K562 (cell line): ENCODE data around the gene ZNF121. TPM values are rescaled to one million over a fixed set of nuclear protein-coding genes. Genes with fewer than 3 reads are reported as not detected.
A peak's percentile ranks its signal among the peaks of the same experiment; 100 is the strongest.

Source experiments
- CBX1 ChIP-seq: sonication (generic); IDR thresholded peaks from 2 replicates; pipeline ENCODE4 v1.6.1; 2016; ENCODE audit warnings: antibody characterized with exemption, low read depth, mild to moderate bottlenecking
- CBX3 ChIP-seq, 2 experiments: IDR thresholded peaks; 1 replicate in 1 of 2; 2 replicates in 1 of 2; pipeline ENCODE4 v1.6.1; 2012; ENCODE audit warnings: inconsistent platforms in 2 of 2, low read length in 2 of 2, borderline replicate concordance in 1 of 2, control low read depth in 1 of 2
- XRCC3 ChIP-seq: fragments of 450-650 bp; IDR thresholded peaks from 2 replicates; pipeline ENCODE4 v1.6.1; 2017; ENCODE audit warnings: mild to moderate bottlenecking, moderate library complexity
- ZBTB17 ChIP-seq: fragments of 450-650 bp; formaldehyde crosslinking; IDR thresholded peaks from 2 replicates; pipeline ENCODE4 v1.4.0; 2020; ENCODE audit warnings: mild to moderate bottlenecking
- ZNF75A ChIP-seq: fragments of 450-650 bp; formaldehyde crosslinking; IDR thresholded peaks from 2 replicates; pipeline ENCODE4 v1.4.0; 2020; ENCODE audit warnings: mild to moderate bottlenecking
- ZNF780A ChIP-seq: fragments of 250-450 bp; sonication (Bioruptor Pico); IDR thresholded peaks from 2 replicates; pipeline ENCODE4 v1.5.0; 2021; ENCODE audit warnings: mild to moderate bottlenecking
- polyA plus RNA-seq, 8 experiments: library from polyadenylated mRNA; depleted of rRNA in 4 of 8; stranded (reverse) in 5 of 8; unstranded in 3 of 8; fragments of >200 nt; fragmentation: Nextera tagmentation in 2 of 8; fragmentation: Illumina TruSeq in 1 of 8; extraction: Ambion mirVana in 2 of 8; extraction: Trizol in 1 of 8; gene quantifications; 2 replicates each; pipeline versions ENCODE4 v1.2.1 to v1.2.3, GENCODE V29; 2011 to 2014; ENCODE audit warnings: inconsistent platforms in 1 of 8, missing spikeins in 1 of 8
- total RNA-seq, 7 experiments: library from RNA; depleted of rRNA in 6 of 7; stranded (reverse); fragments of >200 nt in 6 of 7; fragmentation: Illumina TruSeq in 2 of 7; extraction: Trizol in 2 of 7; gene quantifications; 2 replicates each; pipeline versions ENCODE4 v1.2.1 to v1.2.3, GENCODE V29; 2011 to 2021; ENCODE audit warnings: low replicate concordance in 1 of 7
- TF ChIP-seq, protein P1 (sequence below): fragments of 250-450 bp; sonication (Bioruptor Pico); IDR thresholded peaks from 2 replicates; pipeline ENCODE4 v1.4.0; 2020; ENCODE audit warnings: mild to moderate bottlenecking, moderate library complexity

ZNF121 gene
- total and polyA plus RNA-seq, 9 of the 15 experiments (the other 6 are each of a cell fraction or from before 2014, with no cell fraction given): 14.6 to 115 (median 33.4) TPM

DNA sequence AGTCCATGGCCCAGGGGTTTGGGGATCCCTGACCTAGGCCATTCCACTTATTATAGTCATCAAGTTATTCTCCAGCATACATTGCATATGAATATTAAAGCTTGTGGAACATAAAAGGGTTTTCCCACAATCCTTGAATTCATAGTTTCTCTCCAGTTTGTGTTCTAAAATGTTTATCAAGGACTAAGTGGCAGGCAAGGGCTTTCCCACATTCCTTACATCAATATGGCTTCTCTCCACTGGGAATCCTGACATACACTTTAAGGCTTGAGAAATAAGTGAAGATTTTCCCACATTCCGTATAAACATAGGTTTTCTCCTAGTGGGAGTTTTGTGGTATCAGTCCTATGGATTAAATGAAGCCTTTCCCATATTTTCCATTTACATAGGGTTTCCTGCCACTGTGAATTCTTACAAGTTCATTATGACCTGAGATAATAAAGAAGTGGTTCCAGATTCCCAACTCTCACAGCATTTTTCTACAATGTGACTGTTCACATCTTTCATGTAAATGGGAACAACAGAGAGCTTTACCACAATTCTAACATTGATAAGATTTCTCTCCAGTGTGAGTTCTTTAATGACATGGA, 60.3 kb downstream of the ZNF121 start (continued):
- TF ChIP-seq ZBTB17 (CRISPR knock-in tag): no peak
- TF ChIP-seq CBX1: 0 out of 2 replicates have a peak, but pooled peaks have one; percentile 52
- peak; percentile 99 for TF ChIP-seq ZNF75A (CRISPR knock-in tag)
- TF ChIP-seq CBX3 (IDR thresholded peaks at IDR 0.05; ENCODE audit: borderline replicate concordance in 1 of 2, low read length in 2 of 2): peak in 1 of 2 experiments; percentile 92; a peak in 2 of 3 replicates
- TF ChIP-seq, protein P1, sequence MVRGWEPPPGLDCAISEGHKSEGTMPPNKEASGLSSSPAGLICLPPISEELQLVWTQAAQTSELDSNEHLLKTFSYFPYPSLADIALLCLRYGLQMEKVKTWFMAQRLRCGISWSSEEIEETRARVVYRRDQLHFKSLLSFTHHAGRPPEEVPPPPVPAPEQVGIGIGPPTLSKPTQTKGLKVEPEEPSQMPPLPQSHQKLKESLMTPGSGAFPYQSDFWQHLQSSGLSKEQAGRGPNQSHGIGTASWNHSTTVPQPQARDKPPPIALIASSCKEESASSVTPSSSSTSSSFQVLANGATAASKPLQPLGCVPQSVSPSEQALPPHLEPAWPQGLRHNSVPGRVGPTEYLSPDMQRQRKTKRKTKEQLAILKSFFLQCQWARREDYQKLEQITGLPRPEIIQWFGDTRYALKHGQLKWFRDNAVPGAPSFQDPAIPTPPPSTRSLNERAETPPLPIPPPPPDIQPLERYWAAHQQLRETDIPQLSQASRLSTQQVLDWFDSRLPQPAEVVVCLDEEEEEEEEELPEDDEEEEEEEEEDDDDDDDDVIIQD: no peak
- peak; percentile 92 for TF ChIP-seq XRCC3
- TF ChIP-seq ZNF780A (CRISPR knock-in tag): no peak

Other genes starting within 250 kb of the ZNF121 start
Only the 7 nearest of the 9 such genes appear.
- 0.45 and 0.49 TPM in 2 replicates for gene ZNF177, start 221.5 kb downstream of the ZNF121 start, total RNA-seq (2014; rRNA removed)
- 0.64 and 1.2 TPM in 2 replicates for gene ZNF177, start 221.5 kb downstream of the ZNF121 start, total RNA-seq (2014; rRNA removed; fragmentation: Illumina TruSeq; extraction: Trizol)
- 0.76 and 1.1 TPM in 2 replicates for gene ZNF177, start 221.5 kb downstream of the ZNF121 start, total RNA-seq (2015; rRNA removed; fragmentation: Illumina TruSeq; extraction: Trizol)
- 0.45 and 0.82 TPM in 2 replicates for gene ZNF177, start 221.5 kb downstream of the ZNF121 start, total RNA-seq (2021)
- gene ZNF177, start 221.5 kb downstream of the ZNF121 start, polyA plus RNA-seq (2011; rRNA removed): 0.73 and 1.1 TPM in 2 replicates
- 0.78 and 1.8 TPM in 2 replicates for gene ZNF177, start 221.5 kb downstream of the ZNF121 start, polyA plus RNA-seq (2014; fragmentation: Illumina TruSeq; extraction: Trizol)
- gene ZNF177, start 221.5 kb downstream of the ZNF121 start, polyA plus RNA-seq (2014; fragmentation: Nextera tagmentation; extraction: Ambion mirVana): 1 to 10 TPM in 1 of 2 experiments, under 1 TPM in 1; 0.25 to 1.2 TPM
- gene ZNF177, start 221.5 kb downstream of the ZNF121 start, polyA plus RNA-seq (2014; rRNA removed): 0.46 and 1.5 TPM in 2 replicates
- gene ZNF266, start 148.9 kb downstream of the ZNF121 start, total RNA-seq (2014; rRNA removed): 12.7 and 14.0 TPM in 2 replicates
- 23.0 and 27.1 TPM in 2 replicates for gene ZNF266, start 148.9 kb downstream of the ZNF121 start, total RNA-seq (2014; rRNA removed; fragmentation: Illumina TruSeq; extraction: Trizol)
- 19.2 and 19.3 TPM in 2 replicates for gene ZNF266, start 148.9 kb downstream of the ZNF121 start, total RNA-seq (2015; rRNA removed; fragmentation: Illumina TruSeq; extraction: Trizol)
- gene ZNF266, start 148.9 kb downstream of the ZNF121 start, total RNA-seq (2021): 20.0 and 20.3 TPM in 2 replicates
- gene ZNF266, start 148.9 kb downstream of the ZNF121 start, polyA plus RNA-seq (2011; rRNA removed): 40.9 and 41.8 TPM in 2 replicates
- 19.8 and 21.0 TPM in 2 replicates for gene ZNF266, start 148.9 kb downstream of the ZNF121 start, polyA plus RNA-seq (2014; fragmentation: Illumina TruSeq; extraction: Trizol)
- 1 to 10 TPM; 5.9 to 7.6 TPM for gene ZNF266, start 148.9 kb downstream of the ZNF121 start, polyA plus RNA-seq (2014; fragmentation: Nextera tagmentation; extraction: Ambion mirVana)
- gene ZNF266, start 148.9 kb downstream of the ZNF121 start, polyA plus RNA-seq (2014; rRNA removed): 16.2 and 21.6 TPM in 2 replicates
- gene ZNF560, start 85.9 kb downstream of the ZNF121 start, total RNA-seq (2014; rRNA removed): not detected in 2 replicates
- gene ZNF560, start 85.9 kb downstream of the ZNF121 start, total RNA-seq (2014; rRNA removed; fragmentation: Illumina TruSeq; extraction: Trizol): 0.04 TPM in 1 of 2 replicates, not detected in the other
- gene ZNF560, start 85.9 kb downstream of the ZNF121 start, total RNA-seq (2015; rRNA removed; fragmentation: Illumina TruSeq; extraction: Trizol): not detected in 2 replicates
- gene ZNF560, start 85.9 kb downstream of the ZNF121 start, total RNA-seq (2021): 0.09 TPM in 1 of 2 replicates, not detected in the other
- gene ZNF560, start 85.9 kb downstream of the ZNF121 start, polyA plus RNA-seq (2011; rRNA removed): not detected in 2 replicates
- 0.04 and 0.26 TPM in 2 replicates for gene ZNF560, start 85.9 kb downstream of the ZNF121 start, polyA plus RNA-seq (2014; fragmentation: Illumina TruSeq; extraction: Trizol)
- under 1 TPM; 0.06 to 0.18 TPM for gene ZNF560, start 85.9 kb downstream of the ZNF121 start, polyA plus RNA-seq (2014; fragmentation: Nextera tagmentation; extraction: Ambion mirVana)
- 0.03 and 0.04 TPM in 2 replicates for gene ZNF560, start 85.9 kb downstream of the ZNF121 start, polyA plus RNA-seq (2014; rRNA removed)
- 6.9 and 7.8 TPM in 2 replicates for gene ZNF426, start 45.9 kb downstream of the ZNF121 start, total RNA-seq (2014; rRNA removed)
- 14.3 and 16.6 TPM in 2 replicates for gene ZNF426, start 45.9 kb downstream of the ZNF121 start, total RNA-seq (2014; rRNA removed; fragmentation: Illumina TruSeq; extraction: Trizol)
- 10.8 and 11.9 TPM in 2 replicates for gene ZNF426, start 45.9 kb downstream of the ZNF121 start, total RNA-seq (2015; rRNA removed; fragmentation: Illumina TruSeq; extraction: Trizol)
- gene ZNF426, start 45.9 kb downstream of the ZNF121 start, total RNA-seq (2021): 10.9 and 11.3 TPM in 2 replicates
- 8.8 and 9.5 TPM in 2 replicates for gene ZNF426, start 45.9 kb downstream of the ZNF121 start, polyA plus RNA-seq (2011; rRNA removed)
- 6.6 TPM in 2 replicates for gene ZNF426, start 45.9 kb downstream of the ZNF121 start, polyA plus RNA-seq (2014; fragmentation: Illumina TruSeq; extraction: Trizol)
- 1 to 10 TPM; 3.2 to 4.8 TPM for gene ZNF426, start 45.9 kb downstream of the ZNF121 start, polyA plus RNA-seq (2014; fragmentation: Nextera tagmentation; extraction: Ambion mirVana)
- gene ZNF426, start 45.9 kb downstream of the ZNF121 start, polyA plus RNA-seq (2014; rRNA removed): 4.0 TPM in 2 replicates
- gene ZNF561, start 36.7 kb upstream of the ZNF121 start, total RNA-seq (2014; rRNA removed): 12.7 and 16.8 TPM in 2 replicates
- 33.4 and 34.9 TPM in 2 replicates for gene ZNF561, start 36.7 kb upstream of the ZNF121 start, total RNA-seq (2014; rRNA removed; fragmentation: Illumina TruSeq; extraction: Trizol)
- 21.2 and 23.6 TPM in 2 replicates for gene ZNF561, start 36.7 kb upstream of the ZNF121 start, total RNA-seq (2015; rRNA removed; fragmentation: Illumina TruSeq; extraction: Trizol)
- 21.8 and 25.9 TPM in 2 replicates for gene ZNF561, start 36.7 kb upstream of the ZNF121 start, total RNA-seq (2021)
- 31.3 and 32.7 TPM in 2 replicates for gene ZNF561, start 36.7 kb upstream of the ZNF121 start, polyA plus RNA-seq (2011; rRNA removed)
- 23.3 and 25.9 TPM in 2 replicates for gene ZNF561, start 36.7 kb upstream of the ZNF121 start, polyA plus RNA-seq (2014; fragmentation: Illumina TruSeq; extraction: Trizol)
- 10 to 100 TPM; 19.2 to 25.6 TPM for gene ZNF561, start 36.7 kb upstream of the ZNF121 start, polyA plus RNA-seq (2014; fragmentation: Nextera tagmentation; extraction: Ambion mirVana)
- 13.9 and 18.6 TPM in 2 replicates for gene ZNF561, start 36.7 kb upstream of the ZNF121 start, polyA plus RNA-seq (2014; rRNA removed)
- gene ZNF562, start 90.6 kb upstream of the ZNF121 start, total RNA-seq (2014; rRNA removed): 20.8 and 24.0 TPM in 2 replicates
- gene ZNF562, start 90.6 kb upstream of the ZNF121 start, total RNA-seq (2014; rRNA removed; fragmentation: Illumina TruSeq; extraction: Trizol): 46.9 and 51.0 TPM in 2 replicates
- gene ZNF562, start 90.6 kb upstream of the ZNF121 start, total RNA-seq (2015; rRNA removed; fragmentation: Illumina TruSeq; extraction: Trizol): 36.1 and 39.7 TPM in 2 replicates
- 31.5 and 34.3 TPM in 2 replicates for gene ZNF562, start 90.6 kb upstream of the ZNF121 start, total RNA-seq (2021)
- 32.8 and 33.9 TPM in 2 replicates for gene ZNF562, start 90.6 kb upstream of the ZNF121 start, polyA plus RNA-seq (2011; rRNA removed)
- gene ZNF562, start 90.6 kb upstream of the ZNF121 start, polyA plus RNA-seq (2014; fragmentation: Illumina TruSeq; extraction: Trizol): 17.9 and 18.4 TPM in 2 replicates
- 10 to 100 TPM; 11.8 to 15.1 TPM for gene ZNF562, start 90.6 kb upstream of the ZNF121 start, polyA plus RNA-seq (2014; fragmentation: Nextera tagmentation; extraction: Ambion mirVana)
- gene ZNF562, start 90.6 kb upstream of the ZNF121 start, polyA plus RNA-seq (2014; rRNA removed): 13.1 and 17.1 TPM in 2 replicates
- 4.5 and 5.2 TPM in 2 replicates for gene ZNF846, start 184.2 kb upstream of the ZNF121 start, total RNA-seq (2014; rRNA removed)
- gene ZNF846, start 184.2 kb upstream of the ZNF121 start, total RNA-seq (2014; rRNA removed; fragmentation: Illumina TruSeq; extraction: Trizol): 8.5 and 8.6 TPM in 2 replicates
- 6.8 and 8.7 TPM in 2 replicates for gene ZNF846, start 184.2 kb upstream of the ZNF121 start, total RNA-seq (2015; rRNA removed; fragmentation: Illumina TruSeq; extraction: Trizol)
- gene ZNF846, start 184.2 kb upstream of the ZNF121 start, total RNA-seq (2021): 5.1 and 7.8 TPM in 2 replicates
- 6.0 and 8.5 TPM in 2 replicates for gene ZNF846, start 184.2 kb upstream of the ZNF121 start, polyA plus RNA-seq (2011; rRNA removed)
- 6.2 and 6.8 TPM in 2 replicates for gene ZNF846, start 184.2 kb upstream of the ZNF121 start, polyA plus RNA-seq (2014; fragmentation: Illumina TruSeq; extraction: Trizol)
- 1 to 10 TPM; 4.1 to 4.5 TPM for gene ZNF846, start 184.2 kb upstream of the ZNF121 start, polyA plus RNA-seq (2014; fragmentation: Nextera tagmentation; extraction: Ambion mirVana)
- 8.6 and 11.1 TPM in 2 replicates for gene ZNF846, start 184.2 kb upstream of the ZNF121 start, polyA plus RNA-seq (2014; rRNA removed)